Osteoblast (primary cell): ENCODE data around the gene PYCARD. TPM values are rescaled to one million over a fixed set of nuclear protein-coding genes. Genes with fewer than 3 reads are reported as not detected.

ENCODE experiments used
- DNase-seq: peaks from one replicate; pipeline ENCODE4 v3.0.0; 2011; ENCODE audit warnings: low spot score, mixed read lengths; ENCODE audit not compliant: insufficient read length; ENCODE audit errors: missing footprints
- H2AFZ ChIP-seq: 2 replicates; pipeline ENCODE4 v1.6.0; 2011; ENCODE audit warnings: mild to moderate bottlenecking, low read length
- H3K27ac ChIP-seq: 2 replicates; pipeline ENCODE4 v1.5.1; 2011; ENCODE audit warnings: mild to moderate bottlenecking, low read depth, low read length, moderate library complexity
- H3K27me3 ChIP-seq: 2 replicates; pipeline ENCODE4 v1.6.0; 2012; ENCODE audit warnings: mild to moderate bottlenecking, control low read depth, inconsistent platforms, low read length, moderate library complexity; ENCODE audit not compliant: insufficient read depth
- H3K36me3 ChIP-seq: 2 replicates; pipeline ENCODE4 v1.5.1; 2011; ENCODE audit warnings: mild to moderate bottlenecking, low read length, control low read depth, moderate library complexity; ENCODE audit not compliant: insufficient read depth
- H3K4me1 ChIP-seq: 2 replicates; pipeline ENCODE4 v1.5.1; 2011; ENCODE audit warnings: mild to moderate bottlenecking, low read length, control low read depth, moderate library complexity; ENCODE audit not compliant: insufficient read depth
- H3K4me2 ChIP-seq: 2 replicates; pipeline ENCODE4 v1.6.0; 2011; ENCODE audit warnings: mild to moderate bottlenecking, low read length; ENCODE audit not compliant: insufficient read depth
- H3K4me3 ChIP-seq: fragments of 200-600 bp; sonication (generic); 3 replicates; pipeline ENCODE4 v1.5.1; 2012; ENCODE audit warnings: mild to moderate bottlenecking, low read length, inconsistent platforms; ENCODE audit not compliant: insufficient read depth
- H3K79me2 ChIP-seq: 2 replicates; pipeline ENCODE4 v1.6.0; 2012; ENCODE audit warnings: mild to moderate bottlenecking, low read length, control low read depth, inconsistent platforms; ENCODE audit not compliant: insufficient read depth
- H3K9me3 ChIP-seq: 2 replicates; pipeline ENCODE4 v1.5.1; 2011; ENCODE audit warnings: low read depth, low read length, control low read depth
- H4K20me1 ChIP-seq: 2 replicates; pipeline ENCODE4 v1.6.0; 2012; ENCODE audit warnings: mild to moderate bottlenecking, low read length, control low read depth; ENCODE audit not compliant: insufficient read depth
- small RNA-seq: library from RNA; depleted of rRNA; stranded (forward); fragments of <200 nt; gene quantifications from one replicate; pipeline ENCODE3, GENCODE V24; 2012
- total RNA-seq: library from RNA; depleted of rRNA; stranded (reverse); fragments of >200 nt; gene quantifications from 2 replicates; pipeline ENCODE4 v1.2.3, GENCODE V29; 2012
- TF ChIP-seq, protein P1 (sequence below): IDR thresholded peaks from 2 replicates; pipeline ENCODE4 v1.5.1; 2011; ENCODE audit warnings: mild to moderate bottlenecking, low read depth, low read length, moderate library complexity; ENCODE audit errors: extremely low read depth

Gene PYCARD
- total RNA-seq, 1 donor = 61.5 TPM

DNA sequence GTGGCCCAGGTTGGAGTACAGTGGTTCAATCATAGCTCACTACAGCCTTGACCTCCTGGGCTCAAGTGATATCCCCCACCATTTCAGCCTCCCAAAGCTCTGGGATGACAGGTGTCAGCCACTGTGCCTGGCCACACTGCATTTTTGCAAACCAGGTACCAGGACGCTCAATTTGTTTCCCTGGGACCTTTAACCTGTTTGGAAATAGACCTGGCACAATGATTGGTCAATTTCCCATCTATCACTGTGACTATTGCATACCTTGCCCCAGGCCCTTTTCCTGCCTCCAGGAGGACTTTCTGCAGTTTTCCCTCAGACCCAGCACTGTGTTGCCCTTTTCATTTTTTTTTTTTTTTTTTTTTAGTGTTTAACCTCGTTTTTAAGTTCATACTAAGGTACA is 33.7 kb downstream of the PYCARD start:
- no peaks in the 10 kb centered on the region for H3K4me1 ChIP-seq
- H4K20me1 ChIP-seq = no peaks in the 10 kb centered on the region
- H3K36me3 ChIP-seq = no peaks in the 10 kb centered on the region
- no peak overlapping the region for H3K4me3 ChIP-seq
- TF ChIP-seq, protein P1, sequence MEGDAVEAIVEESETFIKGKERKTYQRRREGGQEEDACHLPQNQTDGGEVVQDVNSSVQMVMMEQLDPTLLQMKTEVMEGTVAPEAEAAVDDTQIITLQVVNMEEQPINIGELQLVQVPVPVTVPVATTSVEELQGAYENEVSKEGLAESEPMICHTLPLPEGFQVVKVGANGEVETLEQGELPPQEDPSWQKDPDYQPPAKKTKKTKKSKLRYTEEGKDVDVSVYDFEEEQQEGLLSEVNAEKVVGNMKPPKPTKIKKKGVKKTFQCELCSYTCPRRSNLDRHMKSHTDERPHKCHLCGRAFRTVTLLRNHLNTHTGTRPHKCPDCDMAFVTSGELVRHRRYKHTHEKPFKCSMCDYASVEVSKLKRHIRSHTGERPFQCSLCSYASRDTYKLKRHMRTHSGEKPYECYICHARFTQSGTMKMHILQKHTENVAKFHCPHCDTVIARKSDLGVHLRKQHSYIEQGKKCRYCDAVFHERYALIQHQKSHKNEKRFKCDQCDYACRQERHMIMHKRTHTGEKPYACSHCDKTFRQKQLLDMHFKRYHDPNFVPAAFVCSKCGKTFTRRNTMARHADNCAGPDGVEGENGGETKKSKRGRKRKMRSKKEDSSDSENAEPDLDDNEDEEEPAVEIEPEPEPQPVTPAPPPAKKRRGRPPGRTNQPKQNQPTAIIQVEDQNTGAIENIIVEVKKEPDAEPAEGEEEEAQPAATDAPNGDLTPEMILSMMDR = no peak
- no peak overlapping the region for H3K27ac ChIP-seq
- no peak overlapping the region for H2AFZ ChIP-seq
- no peaks in the 10 kb centered on the region for H3K9me3 ChIP-seq
- no peaks in the 10 kb centered on the region for H3K27me3 ChIP-seq
- no peak overlapping the region for H3K4me2 ChIP-seq
- no peak for DNase-seq
- H3K79me2 ChIP-seq = no peaks in the 10 kb centered on the region

DNA sequence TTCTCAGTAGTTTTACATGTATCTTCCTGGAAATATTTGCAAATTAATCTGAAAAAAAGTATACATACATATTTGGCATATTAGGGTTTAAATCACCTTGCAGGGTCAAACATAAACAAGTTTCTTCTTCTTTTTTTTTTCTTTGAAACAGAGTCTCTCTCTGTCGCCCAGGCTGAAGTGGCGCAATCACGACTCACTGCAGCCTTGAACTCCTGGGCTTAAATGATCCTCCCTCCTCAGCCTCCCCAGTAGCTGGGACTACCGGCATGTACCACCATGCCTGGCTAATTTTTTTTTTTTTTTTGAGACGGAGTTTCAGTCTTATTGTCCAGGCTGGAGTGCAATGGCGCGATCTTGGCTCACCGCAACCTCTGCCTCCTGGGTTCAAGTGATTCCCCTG is 35.2 kb downstream of the PYCARD start:
- H3K36me3 ChIP-seq = no peaks in the 10 kb centered on the region
- TF ChIP-seq, protein P1 = no peak
- no peak overlapping the region for H3K27ac ChIP-seq
- H4K20me1 ChIP-seq = no peaks in the 10 kb centered on the region
- no peaks in the 10 kb centered on the region for H3K9me3 ChIP-seq
- no peak overlapping the region for H3K4me3 ChIP-seq
- no peak overlapping the region for H3K4me2 ChIP-seq
- DNase-seq = no peak
- no peaks in the 10 kb centered on the region for H3K79me2 ChIP-seq
- no peaks in the 10 kb centered on the region for H3K4me1 ChIP-seq
- H2AFZ ChIP-seq = no peak overlapping the region
- H3K27me3 ChIP-seq = peaks cover 6% of the 10 kb centered on the region

DNA sequence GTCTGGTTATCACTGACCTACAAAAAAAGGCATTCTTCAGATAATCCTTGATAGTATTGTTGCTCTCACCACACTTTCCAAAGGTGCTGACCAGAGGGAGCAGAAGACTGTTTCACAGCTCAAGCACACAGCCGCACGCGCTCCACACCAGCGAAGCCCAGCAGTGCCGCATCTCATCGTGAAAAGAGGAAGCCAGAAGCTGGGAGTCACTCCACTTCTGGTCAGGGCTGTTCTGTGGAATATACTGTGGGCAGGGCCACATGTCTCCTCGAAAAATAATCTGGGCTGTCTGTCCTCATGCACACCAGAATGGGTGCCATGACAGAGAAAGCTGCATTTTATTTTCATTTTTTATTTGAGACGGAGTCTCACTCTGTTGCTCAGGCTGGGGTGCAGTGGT is 45.4 kb downstream of the PYCARD start:
- H3K9me3 ChIP-seq = no peaks in the 10 kb centered on the region
- no peak overlapping the region for H3K4me2 ChIP-seq
- no peaks in the 10 kb centered on the region for H3K4me1 ChIP-seq
- no peak overlapping the region for H3K4me3 ChIP-seq
- H3K36me3 ChIP-seq = no peaks in the 10 kb centered on the region
- DNase-seq = no peak
- no peak overlapping the region for H3K27ac ChIP-seq
- no peaks in the 10 kb centered on the region for H3K79me2 ChIP-seq
- peaks cover 3% of the 10 kb centered on the region for H3K27me3 ChIP-seq
- H2AFZ ChIP-seq = peak overlapping the region; percentile 56
- TF ChIP-seq, protein P1 = no peak
- no peaks in the 10 kb centered on the region for H4K20me1 ChIP-seq

Small RNAs within 50 kb of the gene (small RNA-seq; reads per million reads assigned to genes)
- gene AC009088.4 (not detected), gene NDUFA3P6 (not detected)

Other genes with a start within 250 kb of the PYCARD start
- gene SETD1A, start 245.0 kb downstream of the PYCARD start, total RNA-seq = 2.2 and 2.9 TPM in 2 replicates
- gene HSD3B7, start 217.6 kb downstream of the PYCARD start, total RNA-seq = 45.6 and 47.7 TPM in 2 replicates
- gene STX1B, start 192.1 kb downstream of the PYCARD start, total RNA-seq = 0.72 and 2.9 TPM in 2 replicates
- 26.8 and 30.6 TPM in 2 replicates for gene STX4, start 169.2 kb downstream of the PYCARD start, total RNA-seq
- 14.4 and 14.5 TPM in 2 replicates for gene ZNF668, start 128.5 kb downstream of the PYCARD start, total RNA-seq
- 15.6 and 18.5 TPM in 2 replicates for gene ZNF646, start 128.3 kb downstream of the PYCARD start, total RNA-seq
- gene PRSS53, start 113.8 kb downstream of the PYCARD start, total RNA-seq = 2.7 and 2.9 TPM in 2 replicates
- 132 and 147 TPM in 2 replicates for gene VKORC1, start 108.0 kb downstream of the PYCARD start, total RNA-seq
- 25.9 and 30.0 TPM in 2 replicates for gene BCKDK, start 94.4 kb downstream of the PYCARD start, total RNA-seq
- 31.8 and 35.1 TPM in 2 replicates for gene KAT8, start 85.1 kb downstream of the PYCARD start, total RNA-seq
- not detected in 2 replicates for gene PRSS8, start 67.0 kb downstream of the PYCARD start, total RNA-seq
- 0.29 TPM in 1 of 2 replicates, not detected in the other for gene PRSS36, start 52.7 kb downstream of the PYCARD start, total RNA-seq
- gene FUS, start 22.6 kb downstream of the PYCARD start, total RNA-seq = 24.2 and 30.4 TPM in 2 replicates
- not detected in 2 replicates for gene TRIM72, start 11.4 kb upstream of the PYCARD start, total RNA-seq
- not detected in 2 replicates for gene PYDC1, start 14.4 kb upstream of the PYCARD start, total RNA-seq
- gene ITGAM, start 57.2 kb upstream of the PYCARD start, total RNA-seq = 0.36 TPM in 1 of 2 replicates, not detected in the other
- under 0.01 and 0.36 TPM in 2 replicates for gene ITGAX, start 152.4 kb upstream of the PYCARD start, total RNA-seq
- not detected in 2 replicates for gene ITGAD, start 190.6 kb upstream of the PYCARD start, total RNA-seq
- not detected in 2 replicates for gene COX6A2, start 225.6 kb upstream of the PYCARD start, total RNA-seq
- gene ZNF843, start 240.0 kb upstream of the PYCARD start, total RNA-seq = 1.1 and 1.2 TPM in 2 replicates